H1 (cell line): ENCODE data around the gene CENPW. TPM values are rescaled to one million over a fixed set of nuclear protein-coding genes. Genes with fewer than 3 reads are reported as not detected.

Source experiments
- CTCF ChIA-PET: fragments of 300-600 bp; sonication (Branson Sonifier 250); formaldehyde crosslinking; loops from one replicate; lab custom pipeline; 2021; ENCODE audit not compliant: partially characterized antibody; lab: Charles Lee
- POLR2A ChIA-PET: fragments of 300-600 bp; sonication (Branson Sonifier 250); formaldehyde crosslinking; loops from one replicate; lab custom pipeline; 2021; ENCODE audit warnings: inconsistent platforms; ENCODE audit not compliant: partially characterized antibody; lab: Charles Lee
- DNase-seq, 2 experiments: peaks; one replicate each; pipeline versions ENCODE4 v3.0.0 to v3.0.0-alpha.2; 2010 to 2022; ENCODE audit warnings: low spot score in 2 of 2, low read depth in 1 of 2, mixed read lengths in 1 of 2
- FAIRE-seq: peaks from 2 replicates; lab custom pipeline; 2011; peaks lifted over from hg19 to GRCh38; lab: Jason Lieb, UNC
- H2AFZ ChIP-seq: 2 replicates; pipeline ENCODE4 v1.8.1; 2012; ENCODE audit warnings: low read length, inconsistent platforms
- H2AK5ac ChIP-seq: 2 replicates; pipeline ENCODE4 v1.6.1; 2013; ENCODE audit warnings: low read depth, low read length
- H2BK120ac ChIP-seq: replicated peaks from 2 replicates; pipeline ENCODE3; 2013; ENCODE audit warnings: low read depth, low read length, inconsistent platforms
- H2BK12ac ChIP-seq: 2 replicates; pipeline ENCODE4 v1.6.1; 2013; ENCODE audit warnings: low read depth, low read length
- H2BK15ac ChIP-seq: 2 replicates; pipeline ENCODE4 v1.6.1; 2013; ENCODE audit warnings: low read length
- H2BK20ac ChIP-seq: 2 replicates; pipeline ENCODE4 v1.6.1; 2013; ENCODE audit warnings: low read length
- H2BK5ac ChIP-seq: 2 replicates; pipeline ENCODE4 v1.6.1; 2013; ENCODE audit warnings: low read depth, low read length
- H3K14ac ChIP-seq: 2 replicates; pipeline ENCODE4 v1.6.1; 2013; ENCODE audit warnings: inconsistent platforms; ENCODE audit not compliant: insufficient read length
- H3K18ac ChIP-seq: 2 replicates; pipeline ENCODE4 v1.6.1; 2013; ENCODE audit warnings: low read length; ENCODE audit errors: extremely low read depth
- H3K23ac ChIP-seq: 2 replicates; pipeline ENCODE4 v1.6.1; 2013; ENCODE audit warnings: inconsistent platforms; ENCODE audit not compliant: insufficient read length
- H3K23me2 ChIP-seq: 2 replicates; pipeline ENCODE4 v1.6.1; 2013; ENCODE audit warnings: low read depth, low read length
- H3K27ac ChIP-seq: 2 replicates; pipeline ENCODE4 v1.6.1; 2011; ENCODE audit warnings: low read depth, low read length, inconsistent platforms
- H3K27me3 ChIP-seq, 4 experiments: replicated peaks in 1 of 4; 1 replicate in 1 of 4; 2 replicates in 3 of 4; pipeline versions ENCODE4 v1.6.1 to v1.8.1; 2011 to 2013; ENCODE audit warnings: low read length in 3 of 4, mild to moderate bottlenecking in 3 of 4, inconsistent platforms in 2 of 4, mixed read lengths in 2 of 4, moderate library complexity in 1 of 4; ENCODE audit not compliant: control insufficient read depth in 3 of 4, insufficient read depth in 3 of 4; ENCODE audit errors: extremely low read depth in 1 of 4
- H3K36me3 ChIP-seq, 4 experiments: 2 replicates each; pipeline versions ENCODE4 v1.6.1 to v1.8.1; 2011 to 2013; ENCODE audit warnings: mild to moderate bottlenecking in 4 of 4, low read length in 3 of 4, moderate library complexity in 2 of 4, control low read depth in 1 of 4, inconsistent platforms in 1 of 4; ENCODE audit not compliant: insufficient read depth in 4 of 4, control insufficient read depth in 2 of 4
- H3K4ac ChIP-seq: replicated peaks from 2 replicates; pipeline ENCODE3; 2013; ENCODE audit warnings: low read length, low read depth, mixed read lengths, inconsistent platforms; ENCODE audit not compliant: insufficient read length
- H3K4me1 ChIP-seq, 4 experiments: replicated peaks in 1 of 4; 1 replicate in 1 of 4; 2 replicates in 3 of 4; pipeline versions ENCODE4 v1.6.1 to v1.8.1; 2011 to 2013; ENCODE audit warnings: low read length in 3 of 4, inconsistent platforms in 2 of 4, mixed read lengths in 1 of 4; ENCODE audit not compliant: insufficient read depth in 4 of 4, control insufficient read depth in 3 of 4
- H3K4me2 ChIP-seq, 2 experiments: 2 replicates each; pipeline versions ENCODE4 v1.6.1 to v1.8.1; 2011 to 2013; ENCODE audit warnings: low read depth in 2 of 2, low read length in 2 of 2, control low read depth in 1 of 2, inconsistent platforms in 1 of 2, mild to moderate bottlenecking in 1 of 2; ENCODE audit not compliant: insufficient read depth in 1 of 2
- H3K4me3 ChIP-seq, 4 experiments: fragments of 200-600, 300-600 bp in 1 of 4; sonication (generic), shearing (Covaris generic), sonication (Bioruptor Twin) in 1 of 4; 2 replicates each; pipeline versions ENCODE4 v1.5.1 to v1.8.1; 2011 to 2016; ENCODE audit warnings: low read length in 4 of 4, low read depth in 3 of 4, control low read depth in 2 of 4, inconsistent platforms in 2 of 4, mild to moderate bottlenecking in 2 of 4, mixed read lengths in 1 of 4, moderate library complexity in 1 of 4; ENCODE audit not compliant: insufficient read depth in 2 of 4; ENCODE audit errors: extremely low read depth in 1 of 4
- H3K56ac ChIP-seq: replicated peaks from 2 replicates; pipeline ENCODE3; 2013; ENCODE audit warnings: low read depth, mild to moderate bottlenecking, mixed read lengths, low read length, inconsistent platforms; ENCODE audit not compliant: insufficient read length
- H3K79me1 ChIP-seq: 2 replicates; pipeline ENCODE4 v1.6.1; 2013; ENCODE audit warnings: low read depth, low read length, control low read depth
- H3K79me2 ChIP-seq, 2 experiments: 2 replicates each; pipeline versions ENCODE4 v1.6.1 to v1.8.1; 2012 to 2013; ENCODE audit warnings: low read length in 2 of 2, mild to moderate bottlenecking in 2 of 2, inconsistent platforms in 1 of 2; ENCODE audit not compliant: insufficient read depth in 2 of 2, control insufficient read depth in 1 of 2
- H3K9ac ChIP-seq, 4 experiments: replicated peaks in 1 of 4; 1 replicate in 1 of 4; 2 replicates in 3 of 4; pipeline versions ENCODE4 v1.6.1 to v1.8.1; 2011 to 2013; ENCODE audit warnings: low read depth in 3 of 4, low read length in 3 of 4, control low read depth in 2 of 4, mild to moderate bottlenecking in 2 of 4, moderate library complexity in 2 of 4, inconsistent platforms in 1 of 4; ENCODE audit errors: extremely low read depth in 1 of 4
- H3K9me3 ChIP-seq, 2 experiments: 2 replicates each; pipeline versions ENCODE4 v1.6.1 to v1.8.1; 2012 to 2013; ENCODE audit warnings: mild to moderate bottlenecking in 2 of 2, moderate library complexity in 2 of 2, control low read depth in 1 of 2, inconsistent platforms in 1 of 2, low read depth in 1 of 2, low read length in 1 of 2, mixed read lengths in 1 of 2; ENCODE audit not compliant: insufficient read depth in 2 of 2
- H4K20me1 ChIP-seq, 2 experiments: replicated peaks in 1 of 2; 2 replicates each; pipeline versions ENCODE3 to v1.8.1; 2011 to 2013; ENCODE audit warnings: inconsistent platforms in 2 of 2, low read length in 2 of 2, mild to moderate bottlenecking in 1 of 2; ENCODE audit not compliant: insufficient read depth in 2 of 2, control insufficient read depth in 1 of 2
- H4K5ac ChIP-seq: 2 replicates; pipeline ENCODE4 v1.6.1; 2013; ENCODE audit warnings: low read length, low read depth, mixed read lengths, inconsistent platforms; ENCODE audit not compliant: insufficient read length
- H4K8ac ChIP-seq: 2 replicates; pipeline ENCODE4 v1.8.0; 2013; ENCODE audit warnings: mild to moderate bottlenecking, moderate library complexity, low read length, inconsistent platforms; ENCODE audit not compliant: insufficient read depth; ENCODE audit errors: extremely low read depth
- H4K91ac ChIP-seq: replicated peaks from 2 replicates; pipeline ENCODE3; 2013; ENCODE audit warnings: low read length, mixed read lengths, inconsistent platforms; ENCODE audit not compliant: insufficient read length
- ASH2L ChIP-seq: fragments of 200-600, 300-600 bp; sonication (generic); IDR thresholded peaks from one replicate; pipeline ENCODE4 v1.7.1; 2017; ENCODE audit warnings: low read length
- ATF3 ChIP-seq: IDR thresholded peaks from 2 replicates; pipeline ENCODE4 v1.6.1; 2011; ENCODE audit warnings: low read depth, mild to moderate bottlenecking, low read length; ENCODE audit not compliant: insufficient read depth
- CEBPB ChIP-seq: IDR thresholded peaks from 2 replicates; pipeline ENCODE4 v1.6.1; 2012; ENCODE audit warnings: low read depth, low read length
- CREB1 ChIP-seq: IDR thresholded peaks from 2 replicates; pipeline ENCODE4 v1.6.1; 2012; ENCODE audit warnings: inconsistent platforms
- EGR1 ChIP-seq: IDR thresholded peaks from 2 replicates; pipeline ENCODE4 v1.6.1; 2011; ENCODE audit warnings: low read depth, low read length, borderline replicate concordance
- MAFK ChIP-seq: IDR thresholded peaks from 2 replicates; pipeline ENCODE4 v1.6.1; 2012; ENCODE audit warnings: low read depth, mild to moderate bottlenecking, improper control_type of control experiment, low read length
- POU5F1 ChIP-seq: IDR thresholded peaks from 2 replicates; pipeline ENCODE4 v1.6.1; 2011; ENCODE audit warnings: low read depth, mild to moderate bottlenecking, low read length, moderate library complexity
- RBBP5 ChIP-seq: IDR thresholded peaks from 2 replicates; pipeline ENCODE4 v1.7.1; 2012; ENCODE audit warnings: low read depth, mild to moderate bottlenecking, inconsistent platforms, low read length, moderate library complexity, borderline replicate concordance
- SIX5 ChIP-seq: IDR thresholded peaks from 2 replicates; pipeline ENCODE4 v1.6.1; 2011; ENCODE audit warnings: mild to moderate bottlenecking, low read depth, low read length
- SUZ12 ChIP-seq: fragments of 200-600 bp; sonication (generic); IDR thresholded peaks from 2 replicates; pipeline ENCODE4 v1.6.1; 2012; ENCODE audit warnings: mild to moderate bottlenecking, inconsistent platforms, low read length, moderate library complexity, mixed read lengths
- WGBS, 2 experiments: shearing (Covaris generic) in 1 of 2; methylation state at CpG; one replicate each; pipeline versions ENCODE4 v1.1.6 to v1.1.7; 2013 to 2015; ENCODE audit warnings: low lambda C conversion rate in 2 of 2, mixed read lengths in 2 of 2, inconsistent platforms in 1 of 2, low coverage in 1 of 2, missing lambda C conversion rate in 1 of 2; ENCODE audit not compliant: insufficient replicate concordance in 2 of 2, insufficient coverage in 1 of 2, insufficient read length in 1 of 2; ENCODE audit errors: extremely low coverage in 1 of 2, missing lambda C conversion rate in 1 of 2; 5-methylcytosine and 5-hydroxymethylcytosine counted together
- polyA plus RNA-seq, 7 experiments: library from polyadenylated mRNA; depleted of rRNA in 3 of 7; stranded (reverse) in 5 of 7; unstranded in 2 of 7; fragments of >200 nt in 5 of 7; fragments of 200-250 nt in 2 of 7; gene quantifications; 1 replicate in 5 of 7; 2 replicates in 1 of 7; 4 replicates in 1 of 7; pipeline versions ENCODE4 v1.2.1 to v1.2.3, GENCODE V29; 2011 to 2013; ENCODE audit warnings: missing spikeins in 2 of 7, mixed read lengths in 2 of 7
- total RNA-seq: library from RNA; stranded (reverse); fragmentation: NEBNext Ultra II Directional; extraction: Animal tissue kit (Norgen Biotek cat#: 25700); gene quantifications from 2 replicates; pipeline ENCODE4 v1.2.1, GENCODE V29; 2021
- TF ChIP-seq, protein P1 (sequence below): IDR thresholded peaks from 2 replicates; pipeline ENCODE4 v1.6.1; 2012; ENCODE audit warnings: inconsistent platforms
- TF ChIP-seq, protein P2 (sequence below): IDR thresholded peaks from 2 replicates; pipeline ENCODE4 v1.6.1; 2012; ENCODE audit warnings: low read length, inconsistent platforms

The CENPW gene
- total and polyA plus RNA-seq, 2 of the 8 experiments (the other 6 are each of a cell fraction or from before 2014, with no cell fraction given) = 22.0 to 91.1 TPM

DNA sequence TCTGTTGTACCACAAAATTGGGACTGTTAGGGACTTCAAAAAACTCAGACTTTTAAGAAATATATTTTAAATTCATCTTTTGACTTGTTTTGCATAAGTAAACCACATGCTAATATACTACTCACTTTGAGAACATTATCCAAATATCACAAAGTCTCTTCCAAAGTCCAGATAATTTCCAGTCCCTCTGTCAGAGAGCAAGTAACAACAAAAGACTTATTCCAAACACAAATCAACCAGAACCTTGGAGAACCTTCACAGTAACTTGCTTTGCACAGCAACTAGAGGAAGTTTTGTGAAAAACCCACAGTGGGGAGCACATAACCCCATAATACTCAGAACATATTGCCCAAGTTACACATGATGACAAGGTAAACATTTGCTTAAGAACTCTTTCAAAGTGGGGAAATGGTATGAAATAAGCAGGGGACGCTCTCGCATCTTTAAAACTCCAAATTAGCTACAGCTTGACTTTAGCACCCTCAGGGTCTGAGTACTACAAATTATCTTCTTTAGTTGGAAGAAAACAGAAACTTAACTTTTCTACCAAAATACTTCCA is 37.8 kb downstream of the CENPW start:
- FAIRE-seq = no peak
- Histone ChIP-seq H3K9ac (no peak overlapping the region), H3K4ac (no peak overlapping the region)
- TF ChIP-seq RBBP5 (no peak), POU5F1 (no peak), CEBPB (no peak), CREB1 (no peak), ASH2L (no peak), SIX5 (no peak), ATF3 (no peak), EGR1 (no peak), MAFK (no peak), SUZ12 (no peak)
- TF ChIP-seq, protein P1, sequence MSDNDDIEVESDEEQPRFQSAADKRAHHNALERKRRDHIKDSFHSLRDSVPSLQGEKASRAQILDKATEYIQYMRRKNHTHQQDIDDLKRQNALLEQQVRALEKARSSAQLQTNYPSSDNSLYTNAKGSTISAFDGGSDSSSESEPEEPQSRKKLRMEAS = no peak
- TF ChIP-seq, protein P2, sequence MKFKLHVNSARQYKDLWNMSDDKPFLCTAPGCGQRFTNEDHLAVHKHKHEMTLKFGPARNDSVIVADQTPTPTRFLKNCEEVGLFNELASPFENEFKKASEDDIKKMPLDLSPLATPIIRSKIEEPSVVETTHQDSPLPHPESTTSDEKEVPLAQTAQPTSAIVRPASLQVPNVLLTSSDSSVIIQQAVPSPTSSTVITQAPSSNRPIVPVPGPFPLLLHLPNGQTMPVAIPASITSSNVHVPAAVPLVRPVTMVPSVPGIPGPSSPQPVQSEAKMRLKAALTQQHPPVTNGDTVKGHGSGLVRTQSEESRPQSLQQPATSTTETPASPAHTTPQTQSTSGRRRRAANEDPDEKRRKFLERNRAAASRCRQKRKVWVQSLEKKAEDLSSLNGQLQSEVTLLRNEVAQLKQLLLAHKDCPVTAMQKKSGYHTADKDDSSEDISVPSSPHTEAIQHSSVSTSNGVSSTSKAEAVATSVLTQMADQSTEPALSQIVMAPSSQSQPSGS = no peak

More for the DNA sequence above, 37.8 kb downstream of the CENPW start:
- Histone ChIP-seq H3K27ac (no peak overlapping the region), H3K18ac (no peak overlapping the region), H3K27me3 (peaks cover 0 to 1% (median 0%) of the 10 kb centered on the region in 4 experiments; a peak in 1 of 7 replicates), H3K79me2 (no peaks in the 10 kb centered on the region), H2BK15ac (no peak overlapping the region), H3K56ac (no peak overlapping the region), H4K20me1 (no peaks in the 10 kb centered on the region), H3K23me2 (no peaks in the 10 kb centered on the region), H2AFZ (no peak overlapping the region), H3K36me3 (peaks cover 0 to 3% (median 0%) of the 10 kb centered on the region in 4 experiments; a peak in 2 of 8 replicates), H2BK5ac (no peak overlapping the region), H3K4me3 (no peak overlapping the region), H4K8ac (no peak overlapping the region), H3K9me3 (peaks cover 9 to 11% of the 10 kb centered on the region in 2 experiments; a peak in 3 of 4 replicates), H3K4me2 (no peak overlapping the region), H2AK5ac (no peak overlapping the region), H2BK12ac (no peak overlapping the region), H4K91ac (no peak overlapping the region), H3K79me1 (no peaks in the 10 kb centered on the region), H4K5ac (no peak overlapping the region), H2BK120ac (no peak overlapping the region), H3K14ac (no peak overlapping the region), H2BK20ac (no peak overlapping the region), H3K23ac (no peak overlapping the region), H3K4me1 (no peaks in the 10 kb centered on the region)
- WGBS, 2 experiments = 100% methylated on average over 2 of the region's 2 CpGs; no CpG with 5 or more reads in 1 of the 2 experiments
- no peak for DNase-seq
- CTCF ChIA-PET = no interaction called here
- POLR2A ChIA-PET = no interaction called here
